ENCODE data around the gene SERPINA1. TPM values are rescaled to one million over a fixed set of nuclear protein-coding genes. Genes with fewer than 3 reads are reported as not detected.

SERPINA1 gene
- total and polyA plus RNA-seq, 2 of the 13 experiments (the other 11 are each of a cell fraction or from before 2014, with no cell fraction given), result 3,266 to 11,015 TPM

- no peak for TF ChIP-seq THRA (CRISPR knock-in tag; IDR thresholded peaks at IDR 0.05; ENCODE audit: borderline replicate concordance)
- TF ChIP-seq ZZZ3 (CRISPR knock-in tag; IDR thresholded peaks at IDR 0.05; ENCODE audit: borderline replicate concordance), result no peak
- no peak for TF ChIP-seq PCBP2 (optimal IDR thresholded peaks at IDR 0.05; ENCODE audit: low read depth, low read length, poor library complexity, severe bottlenecking)
- no peak for TF ChIP-seq ZNF850 (CRISPR knock-in tag; conservative IDR thresholded peaks at IDR 0.05)
- peak; percentile 74 for TF ChIP-seq ZFX (CRISPR knock-in tag; IDR thresholded peaks at IDR 0.05; ENCODE audit: low read depth)
- TF ChIP-seq ZNF549 (CRISPR knock-in tag; IDR thresholded peaks at IDR 0.05), result no peak
- no peak for TF ChIP-seq CEBPB (IDR thresholded peaks at IDR 0.05; ENCODE audit: borderline replicate concordance, low read depth, low read length)
- no peak for TF ChIP-seq SMARCC2 (IDR thresholded peaks at IDR 0.05)
- TF ChIP-seq ZBTB33 (CRISPR knock-in tag; IDR thresholded peaks at IDR 0.05), result no peak
- TF ChIP-seq HNF1B (CRISPR knock-in tag; IDR thresholded peaks at IDR 0.05), result no peak
- TF ChIP-seq TARDBP (CRISPR knock-in tag; IDR thresholded peaks at IDR 0.05), result 0 out of 2 replicates have a peak, but pooled peaks have one; percentile 43
- TF ChIP-seq ZNF781 (CRISPR knock-in tag; IDR thresholded peaks at IDR 0.05; ENCODE audit: borderline replicate concordance, not compliant biosample characterization), result no peak
- TF ChIP-seq IRF9 (CRISPR knock-in tag; IDR thresholded peaks at IDR 0.05; ENCODE audit: borderline replicate concordance), result no peak
- TF ChIP-seq, protein P1, sequence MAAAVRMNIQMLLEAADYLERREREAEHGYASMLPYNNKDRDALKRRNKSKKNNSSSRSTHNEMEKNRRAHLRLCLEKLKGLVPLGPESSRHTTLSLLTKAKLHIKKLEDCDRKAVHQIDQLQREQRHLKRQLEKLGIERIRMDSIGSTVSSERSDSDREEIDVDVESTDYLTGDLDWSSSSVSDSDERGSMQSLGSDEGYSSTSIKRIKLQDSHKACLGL (CRISPR knock-in tag; IDR thresholded peaks at IDR 0.05), result no peak
- TF ChIP-seq, protein P2, sequence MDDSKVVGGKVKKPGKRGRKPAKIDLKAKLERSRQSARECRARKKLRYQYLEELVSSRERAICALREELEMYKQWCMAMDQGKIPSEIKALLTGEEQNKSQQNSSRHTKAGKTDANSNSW (CRISPR knock-in tag; IDR thresholded peaks at IDR 0.05; ENCODE audit: borderline replicate concordance), result no peak
- peak; percentile 73 for TF ChIP-seq FOXA3 (CRISPR knock-in tag; IDR thresholded peaks at IDR 0.05)
- TF ChIP-seq TGIF2 (CRISPR knock-in tag; IDR thresholded peaks at IDR 0.05), result 0 out of 2 replicates have a peak, but pooled peaks have one; percentile 59
- TF ChIP-seq NCOA5 (CRISPR knock-in tag; IDR thresholded peaks at IDR 0.05), result no peak
- TF ChIP-seq HES4 (CRISPR knock-in tag; IDR thresholded peaks at IDR 0.05; ENCODE audit: borderline replicate concordance), result no peak
- TF ChIP-seq, protein P3, sequence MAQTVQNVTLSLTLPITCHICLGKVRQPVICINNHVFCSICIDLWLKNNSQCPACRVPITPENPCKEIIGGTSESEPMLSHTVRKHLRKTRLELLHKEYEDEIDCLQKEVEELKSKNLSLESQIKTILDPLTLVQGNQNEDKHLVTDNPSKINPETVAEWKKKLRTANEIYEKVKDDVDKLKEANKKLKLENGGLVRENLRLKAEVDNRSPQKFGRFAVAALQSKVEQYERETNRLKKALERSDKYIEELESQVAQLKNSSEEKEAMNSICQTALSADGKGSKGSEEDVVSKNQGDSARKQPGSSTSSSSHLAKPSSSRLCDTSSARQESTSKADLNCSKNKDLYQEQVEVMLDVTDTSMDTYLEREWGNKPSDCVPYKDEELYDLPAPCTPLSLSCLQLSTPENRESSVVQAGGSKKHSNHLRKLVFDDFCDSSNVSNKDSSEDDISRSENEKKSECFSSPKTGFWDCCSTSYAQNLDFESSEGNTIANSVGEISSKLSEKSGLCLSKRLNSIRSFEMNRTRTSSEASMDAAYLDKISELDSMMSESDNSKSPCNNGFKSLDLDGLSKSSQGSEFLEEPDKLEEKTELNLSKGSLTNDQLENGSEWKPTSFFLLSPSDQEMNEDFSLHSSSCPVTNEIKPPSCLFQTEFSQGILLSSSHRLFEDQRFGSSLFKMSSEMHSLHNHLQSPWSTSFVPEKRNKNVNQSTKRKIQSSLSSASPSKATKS (CRISPR knock-in tag; IDR thresholded peaks at IDR 0.05), result 0 out of 2 replicates have a peak, but pooled peaks have one; percentile 50
- TF ChIP-seq ZNF468 (CRISPR knock-in tag; IDR thresholded peaks at IDR 0.05), result no peak
These were observed 12.0 kb upstream of the SERPINA1 start (continued) for GRCh38 chr14:94400422-94400841.
